ENCODE results near the gene DPYSL4. TPM values are rescaled to one million over a fixed set of nuclear protein-coding genes. Genes with fewer than 3 reads are reported as not detected.

DPYSL4 gene
- total and polyA plus RNA-seq, 2 experiments from 2014 or later = 10.6 to 23.9 TPM

GRCh38 chr10:132208462-132209050, 21.8 kb downstream of the DPYSL4 start (continued):
- no peak for TF ChIP-seq ZNF462 (CRISPR knock-in tag; IDR thresholded peaks at IDR 0.05)
- TF ChIP-seq CREB1 (CRISPR knock-in tag; IDR thresholded peaks at IDR 0.05; ENCODE audit: low read depth) = no peak
- no peak for TF ChIP-seq ZNF114 (CRISPR knock-in tag; IDR thresholded peaks at IDR 0.05)
- no peak for TF ChIP-seq ETS1 (IDR thresholded peaks at IDR 0.05)
- no peak for TF ChIP-seq JUNB (IDR thresholded peaks at IDR 0.05; ENCODE audit: unreplicated experiment)
- no peak for TF ChIP-seq EZH2phosphoT487 (IDR thresholded peaks at IDR 0.05; ENCODE audit: unreplicated experiment)

GRCh38 chr10:132209130-132209529, 22.4 kb downstream of the DPYSL4 start:
- Mint-ChIP-seq H3K9me3 (peaks cover 5% of the 10 kb centered on the region; the same call in 2 of the 3 replicates), H3K4me1 (no peaks in the 10 kb centered on the region), H3K36me3 (ENCODE audit: low read depth) (peaks cover 4% of the 10 kb centered on the region; the same call in 2 of the 3 replicates), H3K4me3 (no peak overlapping the region), H3K27ac (no peak overlapping the region), H3K27me3 (ENCODE audit: insufficient read depth, low read depth, poor library complexity) (peaks cover 4% of the 10 kb centered on the region)
- Histone ChIP-seq H3K27me3 (ENCODE audit: insufficient read depth) (no peaks in the 10 kb centered on the region), H3K4me1 (ENCODE audit: insufficient read depth) (no peaks in the 10 kb centered on the region), H3K27ac (ENCODE audit: low read depth) (no peak overlapping the region), H3F3A (replicated peaks; ENCODE audit: low read depth) (no peaks in the 10 kb centered on the region), H3K79me2 (replicated peaks; ENCODE audit: insufficient read depth) (no peaks in the 10 kb centered on the region), H2AFZ (no peak overlapping the region), H3K36me3 (ENCODE audit: insufficient read depth) (no peaks in the 10 kb centered on the region), H4K20me1 (replicated peaks; ENCODE audit: insufficient read depth) (no peaks in the 10 kb centered on the region), H3K9me2 (ENCODE audit: insufficient read depth) (no peaks in the 10 kb centered on the region), H3K4me2 (no peak overlapping the region), H3K4me3 (no peak overlapping the region)
- DNase-seq (ENCODE audit: low spot score) (no peak), ATAC-seq (no peak)
- TF ChIP-seq EZH2 (IDR thresholded peaks at IDR 0.05; ENCODE audit: low read depth, unreplicated experiment) = no peak
- TF ChIP-seq JUNB (IDR thresholded peaks at IDR 0.05; ENCODE audit: unreplicated experiment) = no peak
- TF ChIP-seq STAT1 (IDR thresholded peaks at IDR 0.05; ENCODE audit: unreplicated experiment) = no peak
- no peak for TF ChIP-seq CREB1 (CRISPR knock-in tag; IDR thresholded peaks at IDR 0.05; ENCODE audit: low read depth)
- no peak for TF ChIP-seq ZNF114 (CRISPR knock-in tag; IDR thresholded peaks at IDR 0.05)
- TF ChIP-seq NANOG (IDR thresholded peaks at IDR 0.05; ENCODE audit: borderline replicate concordance) = no peak

Data from GM23338 (cell line).